RWPE2 (cell line): ENCODE results near the gene SUGCT.

Experiments
- ATAC-seq: fragments of 200-7000 bp; cut with Tn5 transposase; 3 replicates; pipeline ENCODE4 v1.9.1; 2021; ENCODE audit warnings: low read depth
- DNase-seq: peaks from one replicate; pipeline ENCODE4 v3.0.0-alpha.2; 2020; ENCODE audit warnings: low spot score
- H3K27ac ChIP-seq: fragments of 450-650 bp; 2 replicates; pipeline ENCODE4 v1.5.1; 2017; ENCODE audit warnings: mild to moderate bottlenecking; ENCODE audit not compliant: poor library complexity, severe bottlenecking
- H3K27me3 ChIP-seq: fragments of 250-450 bp; sonication (Bioruptor Pico); 2 replicates; pipeline ENCODE4 v1.5.1; 2021; ENCODE audit warnings: mild to moderate bottlenecking, moderate library complexity; ENCODE audit not compliant: insufficient read depth, poor library complexity, severe bottlenecking
- H3K36me3 ChIP-seq: fragments of 250-450 bp; sonication (Bioruptor Pico); 2 replicates; pipeline ENCODE4 v1.5.1; 2020; ENCODE audit warnings: low read depth, mild to moderate bottlenecking, moderate library complexity
- H3K4me1 ChIP-seq: fragments of 250-450 bp; sonication (Bioruptor Pico); 2 replicates; pipeline ENCODE4 v1.5.1; 2021; ENCODE audit warnings: mild to moderate bottlenecking, moderate library complexity; ENCODE audit not compliant: insufficient read depth, poor library complexity, severe bottlenecking
- H3K4me3 ChIP-seq: fragments of 250-450 bp; sonication (Bioruptor Pico); 2 replicates; pipeline ENCODE4 v1.5.1; 2021; ENCODE audit warnings: mild to moderate bottlenecking, moderate library complexity; ENCODE audit not compliant: severe bottlenecking
- H3K9me3 ChIP-seq: fragments of 250-450 bp; sonication (Bioruptor Pico); 2 replicates; pipeline ENCODE4 v1.5.1; 2021; ENCODE audit warnings: mild to moderate bottlenecking, moderate library complexity; ENCODE audit not compliant: severe bottlenecking
- TF ChIP-seq, protein P1 (sequence below): fragments of 450-650 bp; IDR thresholded peaks from one replicate; pipeline ENCODE4 v1.5.1; 2017; ENCODE audit warnings: mild to moderate bottlenecking, moderate library complexity; ENCODE audit not compliant: poor library complexity, severe bottlenecking

Gene SUGCT

DNA sequence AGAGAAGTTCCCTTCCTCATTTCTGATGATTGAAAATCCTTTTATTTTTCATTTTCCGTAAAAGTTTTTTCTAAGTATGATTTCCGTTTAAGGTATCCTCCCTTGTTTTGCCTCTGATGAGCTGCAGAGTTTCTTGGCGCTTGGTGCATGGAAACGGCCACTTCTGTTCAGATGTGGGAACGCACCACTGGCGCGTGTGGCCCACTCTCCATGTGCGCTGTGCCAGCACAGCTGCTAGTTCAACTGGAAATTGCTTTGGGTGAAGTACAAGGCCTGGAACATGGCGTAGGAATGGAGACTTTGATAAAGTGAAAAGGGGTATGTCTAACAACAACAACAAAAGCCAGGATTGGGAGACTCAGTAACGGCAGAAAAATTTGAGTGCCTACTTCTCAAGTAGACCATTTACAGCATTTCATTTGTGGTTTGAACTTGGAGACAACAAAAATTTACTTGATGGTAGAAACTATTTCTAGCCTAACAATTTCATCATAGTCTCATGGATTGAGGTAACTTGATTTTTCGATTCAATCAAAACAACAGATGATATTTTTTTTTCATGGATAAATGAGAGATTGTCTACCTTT is 364.2 kb downstream of the SUGCT start:
- H3K27me3 ChIP-seq, result no peaks in the 10 kb centered on the region
- H3K4me1 ChIP-seq, result no peaks in the 10 kb centered on the region
- no peaks in the 10 kb centered on the region for H3K36me3 ChIP-seq
- DNase-seq (no peak), ATAC-seq (no peak)
- peaks cover 2% of the 10 kb centered on the region for H3K9me3 ChIP-seq
- H3K4me3 ChIP-seq, result no peak overlapping the region
- H3K27ac ChIP-seq, result no peak overlapping the region
- TF ChIP-seq, protein P1, sequence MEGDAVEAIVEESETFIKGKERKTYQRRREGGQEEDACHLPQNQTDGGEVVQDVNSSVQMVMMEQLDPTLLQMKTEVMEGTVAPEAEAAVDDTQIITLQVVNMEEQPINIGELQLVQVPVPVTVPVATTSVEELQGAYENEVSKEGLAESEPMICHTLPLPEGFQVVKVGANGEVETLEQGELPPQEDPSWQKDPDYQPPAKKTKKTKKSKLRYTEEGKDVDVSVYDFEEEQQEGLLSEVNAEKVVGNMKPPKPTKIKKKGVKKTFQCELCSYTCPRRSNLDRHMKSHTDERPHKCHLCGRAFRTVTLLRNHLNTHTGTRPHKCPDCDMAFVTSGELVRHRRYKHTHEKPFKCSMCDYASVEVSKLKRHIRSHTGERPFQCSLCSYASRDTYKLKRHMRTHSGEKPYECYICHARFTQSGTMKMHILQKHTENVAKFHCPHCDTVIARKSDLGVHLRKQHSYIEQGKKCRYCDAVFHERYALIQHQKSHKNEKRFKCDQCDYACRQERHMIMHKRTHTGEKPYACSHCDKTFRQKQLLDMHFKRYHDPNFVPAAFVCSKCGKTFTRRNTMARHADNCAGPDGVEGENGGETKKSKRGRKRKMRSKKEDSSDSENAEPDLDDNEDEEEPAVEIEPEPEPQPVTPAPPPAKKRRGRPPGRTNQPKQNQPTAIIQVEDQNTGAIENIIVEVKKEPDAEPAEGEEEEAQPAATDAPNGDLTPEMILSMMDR, result no peak

DNA sequence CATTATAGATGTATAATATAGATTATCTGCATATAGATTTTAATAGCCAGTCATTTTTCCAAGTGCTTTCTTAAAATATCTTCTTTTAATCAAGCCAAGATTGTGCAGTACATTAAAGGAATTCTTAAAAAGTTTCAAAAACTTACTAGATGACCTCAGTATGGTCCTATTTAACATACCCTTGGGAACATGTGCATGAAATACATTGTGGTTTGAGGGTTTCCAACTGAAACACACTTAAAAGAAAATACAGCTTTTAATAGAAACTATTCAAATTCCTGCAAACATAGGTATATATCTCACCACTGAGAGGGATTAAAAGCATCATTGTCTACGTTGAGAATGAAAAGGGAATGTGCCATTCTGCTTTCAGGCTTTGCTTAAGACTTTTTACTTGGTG is 364.9 kb downstream of the SUGCT start:
- ATAC-seq (no peak), DNase-seq (no peak)
- H3K27ac ChIP-seq, result no peak overlapping the region

DNA sequence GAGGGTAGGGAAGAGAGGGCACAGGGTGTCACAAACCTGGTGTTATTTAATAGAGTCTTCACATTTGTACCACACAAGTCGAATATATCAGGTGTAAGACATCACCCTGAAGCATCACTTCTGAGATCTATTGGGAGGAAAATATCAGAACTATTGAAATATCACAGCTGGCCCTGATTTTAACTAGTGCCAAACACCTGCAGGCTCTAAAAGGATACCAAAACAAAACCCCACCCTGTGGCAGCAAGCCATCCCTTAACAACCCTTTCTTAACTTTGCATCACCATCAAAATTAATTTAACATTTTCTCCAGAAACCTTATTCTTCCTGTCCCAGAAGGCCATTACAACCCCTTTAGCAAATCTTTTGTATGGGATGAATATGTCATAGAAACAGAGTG is 365.4 kb downstream of the SUGCT start:
- Histone ChIP-seq H3K27me3 (no peaks in the 10 kb centered on the region), H3K27ac (no peak overlapping the region), H3K4me1 (no peaks in the 10 kb centered on the region), H3K4me3 (no peak overlapping the region), H3K36me3 (no peaks in the 10 kb centered on the region), H3K9me3 (peaks cover 2% of the 10 kb centered on the region)
- TF ChIP-seq, protein P1, result no peak
- ATAC-seq, result no peak
- no peak for DNase-seq

More for the DNA sequence above, 364.9 kb downstream of the SUGCT start:
- Histone ChIP-seq H3K36me3 (no peaks in the 10 kb centered on the region), H3K9me3 (peaks cover 2% of the 10 kb centered on the region), H3K27me3 (no peaks in the 10 kb centered on the region), H3K4me1 (no peaks in the 10 kb centered on the region), H3K4me3 (no peak overlapping the region)
- TF ChIP-seq, protein P1, result no peak

DNA sequence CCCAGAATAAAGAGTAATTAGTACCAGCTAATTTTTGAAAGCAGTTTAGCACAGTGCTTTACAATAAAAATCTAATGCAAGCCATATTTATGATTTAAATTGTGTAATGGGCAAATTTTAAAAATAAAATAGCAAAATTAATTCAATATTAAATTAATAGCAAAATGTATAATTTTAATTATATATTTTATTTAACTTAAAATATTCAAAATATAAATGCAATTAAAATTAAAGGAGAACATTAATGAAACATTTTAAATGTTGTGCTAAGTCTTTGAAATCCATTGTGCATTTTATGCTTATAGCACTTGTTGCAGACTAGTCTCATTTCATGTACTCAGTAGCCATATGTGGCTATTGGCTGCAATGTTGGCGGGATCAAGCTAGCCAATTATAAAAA is 367.6 kb downstream of the SUGCT start:
- DNase-seq, result no peak
- peaks cover 2% of the 10 kb centered on the region for H3K9me3 ChIP-seq
- no peak for ATAC-seq
- no peak overlapping the region for H3K4me3 ChIP-seq
- TF ChIP-seq, protein P1, result no peak
- H3K4me1 ChIP-seq, result no peaks in the 10 kb centered on the region
- H3K27me3 ChIP-seq, result no peaks in the 10 kb centered on the region
- H3K27ac ChIP-seq, result no peak overlapping the region
- H3K36me3 ChIP-seq, result no peaks in the 10 kb centered on the region

DNA sequence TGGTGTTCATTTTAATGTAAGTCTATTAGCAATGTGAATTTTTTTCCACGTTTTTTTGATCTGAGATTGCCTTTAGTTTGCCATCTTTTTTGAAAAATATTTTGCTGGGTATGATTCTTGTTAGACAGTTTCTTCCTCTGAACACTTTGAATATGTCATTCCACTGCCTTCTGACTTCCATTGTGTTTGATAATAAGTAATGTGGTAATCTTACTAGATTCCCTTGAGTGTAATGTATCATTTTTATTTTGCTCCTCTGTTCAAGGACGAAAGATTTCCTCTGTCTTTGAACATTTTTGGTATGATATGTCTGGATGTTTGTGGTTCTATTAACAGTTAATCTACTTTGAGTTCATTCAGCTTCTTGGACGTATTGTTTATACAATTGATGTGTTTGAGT is 371.4 kb downstream of the SUGCT start:
- no peak for DNase-seq
- Histone ChIP-seq H3K9me3 (peaks cover 2% of the 10 kb centered on the region), H3K4me1 (no peaks in the 10 kb centered on the region), H3K27me3 (no peaks in the 10 kb centered on the region), H3K36me3 (no peaks in the 10 kb centered on the region), H3K4me3 (no peak overlapping the region), H3K27ac (no peak overlapping the region)
- no peak for ATAC-seq
- TF ChIP-seq, protein P1, result no peak
